ENCODE results near the gene PRSS53.

The PRSS53 gene

GRCh38 chr16:31128711-31129567 lies 40.2 kb upstream of the PRSS53 start:
- peaks cover 6% of the 10 kb centered on the region for H3K4me1 Mint-ChIP-seq
- ATAC-seq, result no peak
- H3K27me3 Mint-ChIP-seq, result no peaks in the 10 kb centered on the region

GRCh38 chr16:31127182-31127581 lies 38.4 kb upstream of the PRSS53 start:
- Mint-ChIP-seq H3K27me3 (no peaks in the 10 kb centered on the region), H3K4me3 (no peak overlapping the region)
- no peak for ATAC-seq

More at GRCh38 chr16:31128711-31129567, 40.2 kb upstream of the PRSS53 start:
- Mint-ChIP-seq H3K9me3 (no peaks in the 10 kb centered on the region), H3K4me3 (no peak overlapping the region), H3K27ac (peak overlapping the region; percentile 6 to 27)
- DNase-seq, result no peak

GRCh38 chr16:31125844-31126243 lies 37.1 kb upstream of the PRSS53 start:
- H3K27me3 Mint-ChIP-seq, result no peaks in the 10 kb centered on the region
- H3K9me3 Mint-ChIP-seq, result no peaks in the 10 kb centered on the region
- ATAC-seq (no peak), DNase-seq (no peak)
- peaks cover 6% of the 10 kb centered on the region for H3K4me1 Mint-ChIP-seq
- peak overlapping the region in 1 of 2 donors; percentile 89 for H3K27ac Mint-ChIP-seq
- H3K4me3 Mint-ChIP-seq, result no peak overlapping the region

More at GRCh38 chr16:31127182-31127581, 38.4 kb upstream of the PRSS53 start:
- Mint-ChIP-seq H3K4me1 (peaks cover 6% of the 10 kb centered on the region), H3K27ac (peak overlapping the region in 1 of 2 donors; percentile 34), H3K9me3 (no peaks in the 10 kb centered on the region)
- DNase-seq, result no peak

GRCh38 chr16:31120129-31120528 lies 31.4 kb upstream of the PRSS53 start:
- H3K9me3 Mint-ChIP-seq, result no peaks in the 10 kb centered on the region
- DNase-seq, result no peak
- peak overlapping the region in 1 of 2 donors; percentile 64 for H3K27ac Mint-ChIP-seq
- H3K27me3 Mint-ChIP-seq, result no peaks in the 10 kb centered on the region
- no peak overlapping the region for H3K4me3 Mint-ChIP-seq
- ATAC-seq, result no peak
- peaks cover 31% of the 10 kb centered on the region for H3K4me1 Mint-ChIP-seq

- no peaks in the 10 kb centered on the region for H3K27me3 Mint-ChIP-seq
- peak overlapping the region; percentile 50 to 90 for H3K27ac Mint-ChIP-seq
- peak overlapping the region; percentile 87 to 96 for H3K4me3 Mint-ChIP-seq
- ATAC-seq, result no peak
- no peaks in the 10 kb centered on the region for H3K9me3 Mint-ChIP-seq
- DNase-seq, result no peak
- H3K4me1 Mint-ChIP-seq, result peaks cover 44% of the 10 kb centered on the region
Observed at GRCh38 chr16:31118223-31119155, 29.7 kb upstream of the PRSS53 start.

GRCh38 chr16:31117384-31118222 lies 28.9 kb upstream of the PRSS53 start, which contains the start of gene KAT8:
TSS of gene KAT8 (plus strand) at chr16:31117664. CDS start at chr16:31117682, 18 bp downstream.
- Mint-ChIP-seq H3K4me3 (peak within 1 kb of the TSS; percentile 87 to 96), H3K4me1 (peaks cover 50% of the 10 kb centered on the region), H3K9me3 (no peaks in the 10 kb centered on the region), H3K27me3 (no peaks in the 10 kb centered on the region), H3K27ac (peak within 1 kb of the TSS; percentile 74 to 92)
- DNase-seq, result peak; percentile 98
- peak; percentile 96 for ATAC-seq

GRCh38 chr16:31114468-31114867 lies 25.7 kb upstream of the PRSS53 start:
- peaks cover 69% of the 10 kb centered on the region for H3K4me1 Mint-ChIP-seq
- ATAC-seq (no peak), DNase-seq (no peak)
- no peaks in the 10 kb centered on the region for H3K9me3 Mint-ChIP-seq
- no peak overlapping the region for H3K4me3 Mint-ChIP-seq
- H3K27ac Mint-ChIP-seq, result no peak overlapping the region
- H3K27me3 Mint-ChIP-seq, result no peaks in the 10 kb centered on the region

- no peak for DNase-seq
- no peaks in the 10 kb centered on the region for H3K27me3 Mint-ChIP-seq
- no peak overlapping the region for H3K4me3 Mint-ChIP-seq
- ATAC-seq, result no peak
- H3K27ac Mint-ChIP-seq, result peak overlapping the region in 1 of 2 donors; percentile 43
- peaks cover 62% of the 10 kb centered on the region for H3K4me1 Mint-ChIP-seq
- no peaks in the 10 kb centered on the region for H3K9me3 Mint-ChIP-seq
Observed at GRCh38 chr16:31113121-31114120, 24.7 kb upstream of the PRSS53 start.

GRCh38 chr16:31112711-31113110 lies 24.0 kb upstream of the PRSS53 start:
- Mint-ChIP-seq H3K27ac (peak overlapping the region in 1 of 2 donors; percentile 19), H3K4me1 (peaks cover 60% of the 10 kb centered on the region), H3K9me3 (no peaks in the 10 kb centered on the region), H3K27me3 (no peaks in the 10 kb centered on the region), H3K4me3 (no peak overlapping the region)
- no peak for DNase-seq
- ATAC-seq, result no peak

GRCh38 chr16:31111881-31112466 lies 23.2 kb upstream of the PRSS53 start:
- Mint-ChIP-seq H3K27ac (no peak overlapping the region), H3K9me3 (no peaks in the 10 kb centered on the region), H3K27me3 (no peaks in the 10 kb centered on the region), H3K4me1 (peaks cover 67% of the 10 kb centered on the region), H3K4me3 (no peak overlapping the region)
- ATAC-seq (no peak), DNase-seq (no peak)

- ATAC-seq, result no peak
- Mint-ChIP-seq H3K4me3 (peak overlapping the region in 1 of 2 donors; percentile 78), H3K4me1 (peaks cover 61% of the 10 kb centered on the region), H3K27ac (no peak overlapping the region), H3K9me3 (no peaks in the 10 kb centered on the region), H3K27me3 (no peaks in the 10 kb centered on the region)
- DNase-seq, result no peak
Observed at GRCh38 chr16:31110106-31111034, 21.6 kb upstream of the PRSS53 start.

- Mint-ChIP-seq H3K27ac (no peak overlapping the region), H3K4me1 (peaks cover 56% of the 10 kb centered on the region), H3K27me3 (no peaks in the 10 kb centered on the region), H3K4me3 (peak overlapping the region; percentile 78), H3K9me3 (no peaks in the 10 kb centered on the region)
- DNase-seq (no peak), ATAC-seq (no peak)
Observed at GRCh38 chr16:31109622-31110021, 20.9 kb upstream of the PRSS53 start.

All from stimulated activated naive CD8-positive, alpha-beta T cell treated with anti-CD3 and anti-CD28 coated beads, Interleukin-15, amount 100 ng/mL, for 72 hours (primary cell).